H1 (cell line): ENCODE results near the gene RXRA. TPM values are rescaled to one million over a fixed set of nuclear protein-coding genes. Genes with fewer than 3 reads are reported as not detected.

ENCODE experiments used
- CHD7 ChIP-seq: fragments of 300-600 bp; sonication (generic); IDR thresholded peaks from 2 replicates; pipeline ENCODE4 v1.7.1; 2012; ENCODE audit warnings: low read length, moderate library complexity, mild to moderate bottlenecking, inconsistent platforms; ENCODE audit not compliant: insufficient replicate concordance
- KDM1A ChIP-seq: fragments of 200-600, 300-600 bp; sonication (generic); IDR thresholded peaks from 2 replicates; pipeline ENCODE4 v1.7.1; 2016; ENCODE audit warnings: mild to moderate bottlenecking, low read length, borderline replicate concordance
- SIRT6 ChIP-seq: IDR thresholded peaks from one replicate; pipeline ENCODE4 v1.7.1; 2012; ENCODE audit warnings: low read length, inconsistent platforms
- SP1 ChIP-seq: IDR thresholded peaks from 2 replicates; pipeline ENCODE4 v1.6.1; 2011; ENCODE audit warnings: low read depth, low read length
- TAF7 ChIP-seq: optimal IDR thresholded peaks from 2 replicates; pipeline ENCODE3; 2011; ENCODE audit warnings: low read depth, mild to moderate bottlenecking, inconsistent platforms, low read length, moderate library complexity, borderline replicate concordance
- TBP ChIP-seq: IDR thresholded peaks from 2 replicates; pipeline ENCODE4 v1.6.1; 2011; ENCODE audit warnings: low read depth, low read length, improper control_type of control experiment
- polyA plus RNA-seq, 7 experiments: library from polyadenylated mRNA; depleted of rRNA in 3 of 7; stranded (reverse) in 5 of 7; unstranded in 2 of 7; fragments of >200 nt in 5 of 7; fragments of 200-250 nt in 2 of 7; gene quantifications; 1 replicate in 5 of 7; 2 replicates in 1 of 7; 4 replicates in 1 of 7; pipeline versions ENCODE4 v1.2.1 to v1.2.3, GENCODE V29; 2011 to 2013; ENCODE audit warnings: missing spikeins in 2 of 7, mixed read lengths in 2 of 7
- total RNA-seq: library from RNA; stranded (reverse); fragmentation: NEBNext Ultra II Directional; extraction: Animal tissue kit (Norgen Biotek cat#: 25700); gene quantifications from 2 replicates; pipeline ENCODE4 v1.2.1, GENCODE V29; 2021

Gene RXRA
- total and polyA plus RNA-seq, 2 of the 8 experiments (the other 6 are each of a cell fraction or from before 2014, with no cell fraction given) = 9.8 to 29.4 TPM

GRCh38 chr9:134377143-134377484 lies 50.9 kb downstream of the RXRA start (continued):
- no peak for TF ChIP-seq CHD7
- TF ChIP-seq SIRT6 = no peak
- TF ChIP-seq SP1 = no peak
- no peak for TF ChIP-seq KDM1A
- no peak for TF ChIP-seq TBP
- no peak for TF ChIP-seq TAF7
